GM18873 (cell line): ENCODE data around the gene KCTD14.
"Not testable (repeated sequence)": the region's sequence is repeated elsewhere in the genome, so short reads cannot be mapped to it uniquely, and the experiment has no call there.

Experiments used
- ATAC-seq: cut with Tn5 transposase; IDR thresholded peaks from one replicate; pipeline ENCODE4 v1.9.1; 2021; ENCODE audit warnings: mild to moderate bottlenecking, moderate library complexity, moderate number of reproducible peaks; ENCODE audit not compliant: unreplicated experiment, low FRiP score

The KCTD14 gene

GRCh38 chr11:78028423-78028822 lies 5.3 kb upstream of the KCTD14 start:
- not testable (repeated sequence) for ATAC-seq

DNA sequence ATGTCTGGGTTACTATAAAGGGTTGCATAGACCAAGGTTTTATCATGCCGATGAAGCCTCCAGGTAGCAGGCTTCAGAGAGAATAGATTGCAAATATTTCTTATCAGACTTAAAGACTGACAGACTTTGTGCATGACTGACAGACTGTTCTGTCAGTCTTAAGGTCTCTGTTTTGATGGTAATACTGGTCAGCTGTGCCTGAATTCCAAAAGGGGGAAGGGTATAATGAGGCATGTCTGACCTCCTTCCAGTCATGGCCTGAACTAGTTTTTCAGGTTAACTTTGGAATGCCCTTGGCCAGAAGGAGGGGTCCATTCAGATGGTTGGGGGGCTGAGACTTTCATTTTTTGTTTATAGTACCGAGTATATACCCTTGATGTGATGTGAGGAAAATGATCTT lies 4.7 kb upstream of the KCTD14 start:
- ATAC-seq = no peak

DNA sequence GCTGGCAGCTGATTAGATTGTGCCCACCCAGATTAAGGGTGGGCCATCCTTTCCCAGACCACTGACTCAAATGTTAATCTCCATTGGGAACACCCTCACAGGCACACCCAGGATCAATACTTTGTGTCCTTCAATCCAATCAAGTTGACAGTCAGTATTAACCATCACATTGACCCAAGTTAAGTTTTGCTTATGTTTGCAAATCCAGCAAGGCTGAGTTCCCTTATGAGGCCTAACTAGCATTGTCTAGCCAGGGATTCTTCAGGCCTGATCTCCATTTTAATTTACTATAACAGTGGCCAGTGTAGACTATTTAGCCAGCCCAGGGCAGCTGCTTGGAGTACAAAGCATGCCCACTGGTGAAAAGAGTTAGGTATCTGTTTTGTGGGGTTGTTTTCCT lies 2.3 kb upstream of the KCTD14 start:
- ATAC-seq = no peak

DNA sequence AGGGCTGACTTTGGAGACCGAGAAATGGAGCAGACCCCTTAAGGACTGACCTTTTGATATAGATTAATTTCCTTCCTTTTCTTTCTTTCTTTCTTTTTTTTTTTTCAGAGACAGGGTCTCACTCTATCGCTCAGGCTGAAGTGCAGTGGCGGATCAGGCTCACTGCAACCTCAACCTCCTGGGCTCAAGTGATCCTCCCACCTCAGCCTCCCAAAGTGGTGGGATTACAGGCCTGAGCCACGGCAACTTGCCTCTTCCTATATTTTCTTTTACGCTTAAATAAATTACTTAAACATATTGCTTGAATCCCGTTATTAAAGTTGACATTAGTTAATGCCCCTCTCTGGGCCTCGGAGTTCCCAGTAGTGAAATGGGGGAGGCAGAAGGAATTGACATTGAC lies 350 bp upstream of the KCTD14 start:
- no peak for ATAC-seq

GRCh38 chr11:78021611-78022010 lies 1.5 kb downstream of the KCTD14 start:
- no peak for ATAC-seq

DNA sequence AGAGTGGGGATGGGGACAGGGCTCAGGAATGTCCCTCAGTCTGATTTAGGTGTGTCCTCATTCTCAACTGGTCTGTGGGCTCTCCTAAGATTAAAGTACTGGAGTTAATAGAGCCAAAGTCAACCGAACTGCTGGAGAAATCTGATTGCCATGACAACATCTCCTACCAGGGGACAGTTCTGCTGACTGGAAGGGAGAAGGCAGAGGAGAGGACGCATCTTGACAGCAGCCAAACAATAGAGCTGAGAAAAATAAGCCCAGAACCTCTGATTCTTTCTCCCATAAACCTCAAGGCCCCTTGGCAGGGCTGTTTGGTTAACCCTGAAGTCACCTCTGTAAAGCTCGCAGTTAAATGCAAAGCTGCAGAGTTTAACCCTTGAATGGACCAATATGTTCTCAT lies 2.8 kb downstream of the KCTD14 start:
- no peak for ATAC-seq

- ATAC-seq = no peak
Measured at GRCh38 chr11:78019808-78020207, 3.3 kb downstream of the KCTD14 start.

GRCh38 chr11:78015878-78016277 lies 7.2 kb downstream of the KCTD14 start:
- no peak for ATAC-seq

GRCh38 chr11:78014937-78015520 lies 8.0 kb downstream of the KCTD14 start:
- ATAC-seq = not testable (repeated sequence)

- no peak for ATAC-seq
Measured at GRCh38 chr11:78011301-78011700, 11.8 kb downstream of the KCTD14 start.

DNA sequence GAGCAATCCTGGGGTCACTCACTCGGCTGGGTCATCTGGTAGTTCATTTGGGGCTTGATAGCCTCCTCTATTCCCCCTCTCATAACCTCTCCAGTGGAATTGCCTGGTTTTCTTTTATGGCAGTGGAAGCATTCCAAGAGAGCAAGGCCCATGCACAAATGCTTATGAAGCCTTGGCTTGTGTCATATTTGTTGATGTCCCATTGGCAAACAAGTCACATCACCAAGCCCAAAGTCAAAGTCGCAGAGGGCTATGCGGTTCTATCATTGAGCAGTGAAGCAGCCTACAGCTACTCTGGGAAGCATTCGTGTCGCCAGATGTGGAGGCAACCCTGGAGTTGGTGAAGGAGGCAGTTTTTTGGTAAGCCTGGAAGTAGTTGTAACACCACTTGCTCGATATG lies 12.3 kb downstream of the KCTD14 start:
- no peak for ATAC-seq

- no peak for ATAC-seq
Measured at GRCh38 chr11:78010304-78010703, 12.8 kb downstream of the KCTD14 start.

- ATAC-seq = no peak
Measured at GRCh38 chr11:78009062-78009461, 14.0 kb downstream of the KCTD14 start.

DNA sequence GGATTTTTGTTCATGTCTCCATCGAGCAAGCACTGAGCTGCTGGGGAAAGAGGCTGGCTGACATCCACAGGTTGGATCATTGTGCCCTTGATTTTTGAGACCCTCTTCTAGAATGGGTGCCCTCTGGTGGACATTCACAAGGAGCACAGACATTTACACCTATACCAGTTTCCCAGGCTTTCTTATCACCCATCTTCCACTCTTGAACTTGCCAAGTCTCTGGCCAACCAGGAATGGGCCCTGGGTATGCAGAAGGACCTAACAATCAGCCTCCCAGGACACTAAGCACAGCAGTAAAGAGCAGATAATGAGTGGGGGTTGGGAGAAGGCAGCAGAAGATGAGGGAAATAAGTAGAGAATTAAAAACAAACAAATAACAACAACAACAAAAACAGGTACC lies 22.9 kb downstream of the KCTD14 start:
- no peak for ATAC-seq

DNA sequence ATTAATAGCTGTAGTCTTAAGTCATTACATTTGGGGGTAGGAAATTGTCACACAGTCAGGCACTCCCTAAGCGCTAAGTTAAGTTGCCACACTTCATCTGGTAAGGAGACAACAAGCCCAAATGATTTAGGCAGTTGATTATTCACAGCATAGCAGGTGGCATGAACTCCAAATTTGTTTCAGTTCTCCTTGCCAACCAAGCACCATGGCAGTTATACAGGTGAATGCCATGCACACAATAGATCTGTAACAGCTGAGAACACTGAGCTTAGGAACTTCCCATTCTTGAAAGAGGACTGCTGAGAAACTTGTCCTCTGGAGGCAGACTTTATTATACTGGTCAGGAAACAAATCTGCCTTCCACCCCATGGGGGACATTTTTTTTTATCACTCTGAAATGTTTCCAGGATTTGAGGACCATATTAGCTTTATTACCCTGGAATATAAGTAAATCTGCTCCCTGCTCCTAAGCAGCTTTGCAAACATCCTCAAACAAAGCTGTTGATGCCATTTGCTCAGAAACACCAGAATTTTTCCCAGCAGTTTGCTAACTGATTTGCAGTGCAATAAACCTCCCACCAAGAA lies 23.5 kb downstream of the KCTD14 start:
- no peak for ATAC-seq

DNA sequence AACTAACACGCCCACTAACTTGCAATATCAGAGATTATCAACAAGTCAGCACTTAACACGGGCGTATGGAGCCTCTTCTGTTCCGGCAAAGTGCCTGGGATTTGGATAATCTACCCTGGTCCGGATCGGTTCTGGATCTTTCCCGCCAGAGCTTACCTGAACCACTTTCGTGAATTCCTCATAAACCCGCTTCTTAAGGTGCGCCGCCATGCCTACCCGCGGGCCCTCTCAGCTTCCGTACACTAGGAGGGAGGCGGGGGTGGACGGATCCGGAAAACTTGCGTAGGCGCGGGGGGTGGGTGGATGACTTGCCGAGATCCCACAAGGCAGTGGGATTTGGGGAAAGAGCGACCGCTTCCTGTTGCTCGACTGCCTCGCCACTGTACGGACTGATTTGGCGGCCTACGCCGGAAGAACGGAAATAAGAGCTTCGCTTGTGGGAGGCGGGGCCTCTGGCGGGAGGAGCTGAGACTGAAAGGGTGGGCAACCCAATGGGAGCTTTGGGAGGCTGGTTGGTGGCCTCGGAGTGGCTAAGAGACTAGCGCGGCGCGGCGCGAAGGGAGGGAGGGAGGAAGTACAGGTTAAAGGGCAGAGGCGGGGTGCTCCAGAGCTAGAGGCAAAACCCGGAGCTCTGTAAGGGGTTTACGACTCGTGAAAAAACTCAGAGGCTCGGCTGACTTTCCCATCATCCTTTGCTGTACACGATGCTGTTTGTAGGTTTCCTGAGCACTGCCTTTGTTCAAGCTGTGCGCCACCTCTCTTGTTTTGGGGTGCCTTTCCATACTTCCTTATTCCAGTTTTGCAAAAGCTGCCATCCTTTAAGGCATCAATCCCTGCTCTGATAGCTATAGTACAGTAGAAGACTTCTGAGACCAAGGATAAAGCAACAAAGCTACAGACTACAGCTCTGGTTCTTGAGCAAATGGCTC lies 28.4 kb downstream of the KCTD14 start, which contains the start of gene INTS4:
INTS4 (minus strand) TSS at position 235 of the 929 bp plus-strand sequence; CDS start at position 210, 25 bp downstream.
- ATAC-seq = peak; percentile 97

GRCh38 chr11:77993902-77994301 lies 29.2 kb downstream of the KCTD14 start:
- ATAC-seq = no peak

GRCh38 chr11:77990981-77991380 lies 32.1 kb downstream of the KCTD14 start:
- no peak for ATAC-seq

DNA sequence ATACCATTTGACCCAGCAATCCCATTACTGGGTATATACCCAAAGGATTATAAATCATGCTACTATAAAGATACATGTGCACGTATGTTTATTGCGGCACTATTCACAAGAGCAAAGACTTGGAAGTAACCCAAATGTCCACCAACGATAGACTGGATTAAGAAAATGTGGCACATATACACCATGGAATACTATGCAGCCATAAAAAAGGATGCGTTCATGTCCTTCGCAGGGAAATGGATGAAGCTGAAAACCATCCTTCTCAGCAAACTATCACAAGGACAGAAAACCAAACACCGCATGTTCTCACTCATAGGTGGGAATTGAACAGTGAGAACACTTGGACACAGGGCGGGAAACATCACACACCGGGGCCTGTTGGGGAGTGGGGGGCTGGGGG lies 36.6 kb downstream of the KCTD14 start:
- ATAC-seq = not testable (repeated sequence)

DNA sequence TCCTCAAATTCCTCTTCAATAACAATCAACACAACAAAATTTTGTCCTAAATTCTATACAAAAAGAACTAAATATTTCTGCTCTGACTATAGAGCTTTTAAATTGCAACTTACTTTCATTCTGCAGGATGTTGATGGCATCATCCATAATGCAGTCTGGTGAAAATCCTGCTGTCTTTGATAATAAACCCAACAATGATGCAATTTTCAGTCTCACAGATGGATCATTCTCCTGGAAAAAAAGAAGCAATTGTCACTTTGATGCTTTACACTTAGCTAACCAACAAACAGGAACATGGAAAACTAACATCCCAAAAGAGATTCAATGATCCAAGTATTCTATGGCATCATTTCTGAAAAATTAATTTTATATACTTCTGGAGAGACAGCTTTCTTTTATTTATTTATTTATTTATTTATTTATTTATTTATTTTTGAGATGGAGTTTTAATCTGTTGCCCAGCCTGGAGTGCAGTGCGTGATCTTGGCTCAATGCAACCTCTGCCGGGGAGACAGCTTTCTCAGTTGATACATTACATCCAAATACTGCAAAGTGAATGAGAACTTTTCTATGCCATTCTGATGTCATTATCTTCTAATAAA lies 41.6 kb downstream of the KCTD14 start:
- ATAC-seq = no peak

GRCh38 chr11:77968337-77968736 lies 54.7 kb downstream of the KCTD14 start:
- ATAC-seq = no peak
